GM12865 (cell line): ENCODE measurements around the gene SETD3.

ENCODE experiments used
- DNase-seq: peaks from one replicate; pipeline ENCODE4 v3.0.0; 2010; ENCODE audit warnings: low read depth
- H3K4me3 ChIP-seq: 2 replicates; pipeline ENCODE4 v1.5.1; 2011; ENCODE audit warnings: mild to moderate bottlenecking, low read depth, low read length, control low read depth
- CTCF ChIP-seq: IDR thresholded peaks from 2 replicates; pipeline ENCODE4 v1.5.1; 2011; ENCODE audit warnings: low read length, control low read depth, low read depth, inconsistent platforms; ENCODE audit not compliant: insufficient read depth; ENCODE audit errors: missing control alignments

The SETD3 gene

DNA sequence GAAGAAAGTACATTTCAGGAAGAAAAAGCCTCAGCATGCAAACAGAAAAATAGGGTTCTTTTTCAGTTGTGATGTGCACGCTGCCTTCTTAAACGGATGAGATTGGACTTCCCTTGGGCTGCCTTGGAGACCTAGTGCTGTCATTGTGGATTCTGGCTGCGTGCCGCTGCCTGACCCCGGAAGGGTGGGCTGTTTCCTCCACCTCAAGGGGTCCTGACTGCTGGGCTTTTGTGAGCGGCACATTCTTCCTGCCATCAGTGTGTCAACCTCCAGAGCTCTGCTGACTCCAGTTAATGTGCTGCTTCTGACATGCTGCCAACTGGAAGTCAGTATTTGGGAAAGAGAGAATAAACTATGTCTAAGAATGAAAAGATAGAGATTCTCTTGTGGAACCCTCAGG, 25.6 kb upstream of the SETD3 start:
- TF ChIP-seq CTCF: no peak
- DNase-seq: no peak

GRCh38 chr14:99505089-99505488, 24.4 kb upstream of the SETD3 start:
- TF ChIP-seq CTCF: no peak
- no peak overlapping the region for H3K4me3 ChIP-seq
- no peak for DNase-seq

More for the DNA sequence above, 25.6 kb upstream of the SETD3 start:
- H3K4me3 ChIP-seq: no peak overlapping the region

DNA sequence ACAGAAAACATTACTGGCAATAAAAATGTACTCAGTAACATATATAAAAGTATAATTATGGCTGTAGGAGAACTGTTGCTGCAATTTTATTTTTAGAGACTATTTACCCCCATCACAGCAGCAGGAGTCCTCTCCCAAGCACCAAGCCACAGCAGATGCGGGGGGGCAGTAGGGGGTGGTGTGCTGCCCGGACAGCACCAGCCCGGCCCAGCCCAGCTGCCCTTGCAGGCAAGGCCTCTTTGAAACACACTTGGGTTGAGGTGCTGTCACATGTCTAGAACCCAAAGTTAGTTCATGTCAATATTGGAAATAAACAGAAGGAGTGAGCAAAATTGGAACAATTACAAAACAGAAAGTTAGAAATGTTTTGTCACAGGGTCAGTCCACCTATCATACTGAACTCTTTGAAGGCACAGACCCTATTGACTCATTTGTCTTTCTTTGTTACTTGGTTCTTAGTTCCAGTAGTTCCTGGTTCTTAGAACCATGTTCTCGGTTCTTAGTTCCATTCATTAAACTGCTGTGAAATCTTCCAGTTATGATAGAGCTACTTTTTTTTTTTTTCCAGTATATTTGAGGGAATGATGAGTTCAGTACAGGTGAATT, 23.3 kb upstream of the SETD3 start:
- DNase-seq: no peak
- no peak for TF ChIP-seq CTCF
- H3K4me3 ChIP-seq: no peak overlapping the region

DNA sequence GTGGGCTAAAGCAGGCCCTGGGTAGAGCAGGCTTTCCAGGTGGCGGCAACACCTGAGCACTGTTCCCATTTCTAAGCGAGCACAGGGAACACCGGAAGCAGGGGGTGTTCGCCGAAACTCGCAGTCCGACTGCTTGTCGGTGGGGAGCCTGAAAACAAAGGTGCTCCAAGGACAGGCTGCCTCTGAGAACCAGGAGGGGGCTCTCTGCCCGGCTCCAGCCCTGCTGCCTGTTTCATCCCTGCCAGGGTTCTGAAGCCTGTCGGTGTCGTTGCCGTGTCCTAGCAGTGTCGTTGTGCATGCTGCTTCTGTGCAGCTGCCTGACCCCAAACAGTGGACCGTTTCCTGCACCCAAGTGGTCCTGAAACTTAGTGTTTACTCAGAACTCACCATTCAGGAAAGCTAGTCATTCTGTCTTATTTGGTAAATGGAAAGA, 22.3 kb upstream of the SETD3 start:
- no peak for DNase-seq
- TF ChIP-seq CTCF: no peak
- H3K4me3 ChIP-seq: no peak overlapping the region

DNA sequence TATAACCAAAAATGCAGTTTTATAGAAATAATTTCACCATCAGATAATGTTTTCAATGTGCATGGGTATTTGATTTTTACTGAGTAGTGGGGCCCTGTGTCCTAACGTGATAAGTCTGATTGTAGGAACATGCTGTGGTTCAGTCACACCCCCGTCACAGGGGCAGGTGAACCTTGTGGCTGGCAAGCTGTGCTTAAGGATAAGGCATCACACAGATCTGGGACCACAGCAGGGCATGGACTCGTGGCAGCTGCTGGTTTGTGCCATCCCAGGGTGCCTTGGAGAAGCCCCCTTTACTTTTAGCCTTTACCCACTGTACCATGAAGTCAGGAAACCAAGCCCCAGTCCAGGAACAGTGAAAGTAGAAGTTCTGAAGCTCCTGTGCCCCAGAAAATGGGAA, 17.2 kb upstream of the SETD3 start:
- TF ChIP-seq CTCF: no peak

GRCh38 chr14:99497341-99497740, 16.7 kb upstream of the SETD3 start:
- no peak for TF ChIP-seq CTCF
- DNase-seq: no peak

More for the DNA sequence above, 17.2 kb upstream of the SETD3 start:
- H3K4me3 ChIP-seq: no peak overlapping the region
- DNase-seq: no peak

DNA sequence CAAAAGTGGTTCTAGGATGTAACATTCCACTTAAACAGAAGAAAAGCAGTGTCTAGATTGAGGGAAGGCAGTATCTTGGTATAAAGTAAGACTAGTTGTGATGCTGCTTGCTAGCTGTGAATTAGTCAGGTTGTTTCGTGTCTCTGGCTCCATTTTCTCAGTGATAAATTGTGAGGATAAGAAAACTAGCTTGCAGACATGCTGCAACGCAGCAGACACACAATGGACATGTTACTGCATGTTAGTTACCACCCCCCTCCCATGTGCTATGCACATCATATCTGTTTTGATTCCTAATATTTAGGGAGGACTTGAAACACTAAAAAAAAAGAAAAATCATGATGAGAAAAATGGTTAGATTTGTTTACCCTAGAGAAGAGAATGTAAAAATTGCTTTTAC, 3.4 kb upstream of the SETD3 start:
- no peak for DNase-seq
- H3K4me3 ChIP-seq: no peak overlapping the region
- no peak for TF ChIP-seq CTCF

More at GRCh38 chr14:99497341-99497740, 16.7 kb upstream of the SETD3 start:
- H3K4me3 ChIP-seq: no peak overlapping the region
